ENCODE measurements around the gene COMMD3.
"Not testable (repeated sequence)": the region's sequence is repeated elsewhere in the genome, so short reads cannot be mapped to it uniquely, and the experiment has no call there.

COMMD3 gene

GRCh38 chr10:22338931-22339330, 22.7 kb downstream of the COMMD3 start:
- DNase-seq (ENCODE audit: low read depth, low spot score) = no peak

DNA sequence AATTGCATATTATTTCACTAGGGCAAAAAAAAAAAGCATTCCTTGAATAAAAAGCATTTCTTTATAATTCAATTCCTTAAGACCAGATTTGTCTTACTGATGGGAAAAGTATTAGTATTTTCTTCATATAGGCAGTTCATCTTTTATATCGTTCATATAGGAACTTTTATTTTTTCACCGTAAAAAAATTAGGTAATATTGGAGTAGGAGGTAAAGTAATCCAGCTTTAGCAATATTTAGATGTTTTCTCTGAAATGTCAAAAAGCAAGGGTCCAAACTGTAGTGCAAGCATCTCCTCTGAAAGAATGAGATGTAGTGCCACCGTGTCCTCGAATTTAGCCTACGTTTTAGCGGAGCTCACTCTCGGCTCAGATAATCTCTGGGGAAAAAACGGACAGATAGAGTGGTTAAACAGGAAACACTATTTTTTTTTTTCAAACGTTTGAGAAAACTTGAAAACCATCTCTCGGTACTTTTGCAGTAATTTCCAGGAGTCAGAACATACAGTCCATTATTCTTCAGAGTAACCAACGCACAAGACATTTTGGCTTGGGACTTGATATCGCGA, 23.7 kb downstream of the COMMD3 start:
- no peak for DNase-seq (ENCODE audit: low read depth, low spot score)

GRCh38 chr10:22340329-22341189, 24.4 kb downstream of the COMMD3 start:
- DNase-seq (ENCODE audit: low read depth, low spot score) = peak; percentile 87

- no peak for DNase-seq (ENCODE audit: low read depth, low spot score)
Observed at GRCh38 chr10:22341190-22341925, 25.2 kb downstream of the COMMD3 start.

DNA sequence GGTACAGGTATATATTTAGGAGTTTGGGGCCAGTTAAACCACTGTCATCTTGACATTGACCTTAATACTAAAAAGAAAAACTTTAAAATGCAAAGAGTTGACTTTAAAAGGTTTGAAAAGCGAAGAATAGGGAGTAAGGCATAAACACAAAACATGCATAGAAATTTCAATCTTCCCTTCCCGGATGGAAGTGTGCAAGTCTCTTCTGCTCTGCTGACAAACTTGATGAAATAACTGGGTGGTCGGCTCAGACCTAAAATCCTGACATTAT, 25.7 kb downstream of the COMMD3 start:
- DNase-seq (ENCODE audit: low read depth, low spot score) = no peak

GRCh38 chr10:22342421-22342820, 26.2 kb downstream of the COMMD3 start:
- no peak for DNase-seq (ENCODE audit: low read depth, low spot score)

GRCh38 chr10:22343731-22344130, 27.5 kb downstream of the COMMD3 start:
- DNase-seq (ENCODE audit: low read depth, low spot score) = no peak

GRCh38 chr10:22344249-22344648, 28.1 kb downstream of the COMMD3 start:
- DNase-seq (ENCODE audit: low read depth, low spot score) = no peak

DNA sequence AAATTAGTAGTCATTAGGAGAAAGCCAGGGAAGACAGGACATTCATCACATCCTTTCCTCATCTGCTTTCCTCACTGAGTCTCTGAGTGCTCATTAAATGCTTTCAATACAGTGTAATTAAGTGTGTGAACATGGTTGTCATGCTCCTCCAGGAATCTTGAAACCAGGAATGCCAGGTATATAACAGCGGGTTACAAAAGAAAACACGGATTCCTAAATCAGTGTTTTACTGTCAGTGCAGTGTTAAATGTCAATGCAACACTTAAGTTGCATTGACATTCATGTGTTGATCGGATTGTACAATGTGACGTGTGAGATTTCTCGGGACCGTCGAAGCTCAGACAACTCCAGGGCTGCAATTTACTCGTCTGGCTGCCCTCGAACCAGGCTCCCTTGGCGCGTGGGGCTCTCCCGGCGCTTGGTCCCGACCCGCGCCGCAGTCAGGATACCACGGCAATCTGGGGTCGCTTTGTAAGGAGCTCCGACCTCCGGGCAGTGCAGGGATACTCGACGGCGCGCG, 28.7 kb downstream of the COMMD3 start:
- no peak for DNase-seq (ENCODE audit: low read depth, low spot score)

DNA sequence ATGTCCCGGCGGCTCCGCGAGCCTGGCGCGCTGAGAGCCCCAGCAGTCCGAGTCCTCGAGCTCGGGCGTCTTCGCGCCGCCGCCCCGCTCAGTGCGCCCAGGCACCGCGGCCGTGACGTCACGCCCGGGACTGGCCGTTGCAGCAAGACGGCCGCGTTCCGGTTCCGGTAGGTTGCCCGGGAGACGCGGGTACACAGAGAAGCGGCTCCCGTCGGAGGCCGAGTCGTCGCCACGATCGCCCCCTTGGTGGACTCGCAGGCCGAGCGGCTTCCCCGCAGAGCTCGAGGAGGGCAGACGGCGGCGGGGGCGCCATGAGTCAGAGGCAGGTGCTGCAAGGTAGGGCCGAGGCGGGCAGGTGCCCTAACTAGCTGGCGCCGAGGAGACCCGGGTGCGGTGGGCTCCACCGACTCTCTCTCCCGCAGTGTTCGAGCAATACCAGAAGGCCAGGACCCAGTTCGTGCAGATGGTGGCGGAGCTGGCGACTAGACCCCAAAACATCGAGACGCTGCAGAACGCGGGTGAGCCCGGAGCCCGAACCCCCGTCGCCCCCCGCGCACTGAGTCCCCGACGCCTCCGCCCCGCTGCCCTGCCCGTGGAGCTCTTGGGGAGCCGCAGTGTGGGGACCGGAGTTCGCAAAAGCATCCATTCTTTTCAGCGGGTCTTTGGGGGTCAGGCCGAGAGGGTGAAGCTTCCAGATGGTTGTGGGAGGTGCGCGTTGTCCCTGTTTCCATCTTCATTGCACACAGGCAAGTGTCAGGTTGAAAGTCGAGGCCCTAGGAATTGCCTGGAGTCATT, 29.3 kb downstream of the COMMD3 start, which contains the start of gene SPAG6:
SPAG6 (plus strand) TSS at position 196 of the 795 bp plus-strand sequence; CDS start at position 312, 116 bp downstream.
- DNase-seq (ENCODE audit: low read depth, low spot score) = peak; percentile 61

- DNase-seq (ENCODE audit: low read depth, low spot score) = no peak
Observed at GRCh38 chr10:22346096-22346661, 30.0 kb downstream of the COMMD3 start.

- no peak for DNase-seq (ENCODE audit: low read depth, low spot score)
Observed at GRCh38 chr10:22349755-22350154, 33.6 kb downstream of the COMMD3 start.

DNA sequence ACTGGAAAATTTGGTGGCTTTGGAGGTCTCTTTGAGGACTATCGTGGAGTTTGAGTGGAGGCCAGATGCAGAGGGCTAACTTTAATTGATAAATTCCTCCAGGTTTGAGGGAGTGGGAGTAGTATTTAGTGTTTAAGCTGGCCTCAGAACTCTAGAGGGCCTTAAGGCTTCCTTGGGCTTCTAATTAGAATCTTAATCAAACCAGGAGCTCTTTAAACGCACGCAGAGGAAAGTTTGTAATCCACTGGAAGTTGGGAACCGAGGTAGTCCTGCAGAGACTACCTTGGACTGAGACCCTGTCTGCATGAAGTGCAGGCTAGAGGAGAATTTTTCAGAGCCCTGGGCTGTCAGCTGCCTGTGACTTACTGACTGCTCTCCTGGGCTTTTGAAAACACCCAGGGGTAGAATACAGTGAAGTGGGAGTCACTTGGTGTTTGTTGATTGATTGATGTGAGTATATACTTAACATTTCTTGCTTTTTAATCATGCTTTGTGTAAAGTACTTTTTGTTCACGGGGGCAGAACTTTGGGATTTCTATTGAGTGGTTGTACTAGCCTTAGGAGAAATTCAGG, 35.0 kb downstream of the COMMD3 start:
- no peak for DNase-seq (ENCODE audit: low read depth, low spot score)

- DNase-seq (ENCODE audit: low read depth, low spot score) = no peak
Observed at GRCh38 chr10:22356324-22356873, 40.2 kb downstream of the COMMD3 start.

GRCh38 chr10:22357770-22358169, 41.6 kb downstream of the COMMD3 start:
- not testable (repeated sequence) for DNase-seq (ENCODE audit: low read depth, low spot score)

DNA sequence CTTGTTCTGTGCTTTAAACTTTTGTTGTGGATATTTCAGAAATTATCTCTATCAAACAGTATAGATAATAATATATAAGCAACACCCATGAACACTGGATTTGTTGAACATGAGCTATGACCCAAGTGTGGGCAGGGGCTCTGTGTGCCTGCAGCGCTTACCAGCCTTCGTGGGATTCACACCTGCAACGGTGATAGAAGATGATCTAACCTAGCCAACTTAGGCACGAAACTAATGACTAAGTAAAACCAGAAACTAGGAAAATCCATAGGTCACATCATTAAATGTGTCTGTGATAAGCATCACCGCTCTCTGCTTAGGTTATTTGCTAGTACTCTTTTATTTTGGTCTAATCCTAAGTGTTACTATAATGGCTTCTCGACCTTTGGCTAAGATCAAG, 47.1 kb downstream of the COMMD3 start:
- no peak for DNase-seq (ENCODE audit: low read depth, low spot score)

DNA sequence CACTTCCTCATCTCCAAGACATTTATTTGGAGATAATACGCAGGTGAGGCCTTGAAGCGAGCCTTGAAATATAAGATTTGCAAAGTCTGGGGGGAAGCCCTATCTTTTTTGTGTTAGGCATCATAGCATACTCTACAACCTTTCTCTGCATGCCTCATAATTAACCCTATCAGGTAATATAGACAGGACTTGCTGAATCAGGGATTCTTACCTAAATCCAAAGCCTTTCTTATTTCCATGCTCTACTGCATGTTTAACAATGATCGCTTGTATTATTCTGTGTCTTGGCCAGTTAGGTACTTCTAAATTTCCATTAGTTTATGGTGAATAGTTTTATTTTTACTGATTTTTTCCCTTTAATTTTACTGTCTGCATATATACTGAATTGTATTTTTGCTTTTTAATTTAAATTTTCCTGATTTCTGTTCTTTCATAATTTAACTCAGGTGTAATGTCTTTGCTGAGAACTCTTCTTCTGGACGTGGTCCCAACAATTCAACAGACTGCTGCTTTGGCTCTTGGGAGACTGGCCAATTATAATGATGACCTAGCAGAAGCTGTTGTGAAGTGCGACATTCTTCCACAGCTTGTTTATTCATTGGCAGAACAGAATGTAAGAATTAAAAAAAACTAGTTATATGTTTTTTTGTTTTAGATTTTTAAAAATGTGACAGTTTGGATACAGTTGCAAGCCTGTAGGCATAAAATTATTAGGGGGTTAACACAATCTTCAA, 48.4 kb downstream of the COMMD3 start:
- DNase-seq (ENCODE audit: low read depth, low spot score) = no peak

- no peak for DNase-seq (ENCODE audit: low read depth, low spot score)
Observed at GRCh38 chr10:22365233-22365632, 49.0 kb downstream of the COMMD3 start.

DNA sequence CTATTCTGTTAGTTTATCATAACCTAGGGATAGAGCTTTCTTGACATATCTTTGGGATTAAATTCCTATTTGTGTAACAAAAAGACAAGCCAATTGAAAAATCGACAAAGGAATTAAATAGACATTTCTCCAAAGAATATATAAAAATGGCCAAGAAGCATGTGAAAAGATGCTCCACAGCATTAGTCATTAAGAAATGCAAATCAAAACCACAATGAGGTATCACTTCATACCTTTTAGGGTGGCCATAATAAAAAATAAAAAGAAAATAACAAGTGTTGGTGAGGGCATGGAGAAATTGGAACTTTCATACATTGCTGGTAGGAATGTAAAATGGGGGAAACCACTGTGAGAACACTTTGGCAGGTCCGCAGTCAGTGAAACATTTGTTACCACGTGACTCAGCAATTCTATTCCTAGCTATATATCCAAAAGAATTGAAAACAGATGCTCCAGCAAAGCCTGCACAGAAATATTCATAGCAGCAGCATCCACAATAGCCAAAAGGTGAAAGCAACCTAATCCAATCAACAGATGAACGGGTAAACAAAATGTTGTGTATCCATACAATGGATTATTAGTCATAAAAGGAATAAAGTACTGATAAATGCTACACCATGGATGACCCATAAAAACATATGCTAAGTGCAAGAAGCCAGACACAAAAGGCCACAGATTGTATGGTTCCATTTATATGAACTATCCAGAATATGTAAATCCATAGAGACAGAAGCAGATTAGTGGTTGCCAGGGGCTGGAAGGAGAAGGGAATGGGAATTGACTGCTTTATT, 49.7 kb downstream of the COMMD3 start:
- DNase-seq (ENCODE audit: low read depth, low spot score) = no peak
